Stimulated activated naive B cell treated with anti-CD40 and anti-IgM and Interleukin-4, amounts not matched to agents 10 μg/mL and 1 μg/mL and 100 μg/mL, for 72 hours (primary cell): ENCODE measurements around the gene ZNF618.
A peak's percentile ranks its signal among the peaks of the same experiment; 100 is the strongest.
"Not testable (repeated sequence)": the region's sequence is repeated elsewhere in the genome, so short reads cannot be mapped to it uniquely, and the experiment has no call there.

Experiments
- ATAC-seq, 2 donors: fragments of 150-1000 bp; cut with Tn5 transposase; replicated peaks; 2 replicates each; pipeline ENCODE4 v1.10.0; 2021; ENCODE audit warnings: moderate library complexity in 1 of 2
- DNase-seq: peaks from one replicate; pipeline ENCODE4 v3.0.0; 2021
- H3K27ac Mint-ChIP-seq: one replicate; pipeline ENCODE4 v1.8.0; 2022; ENCODE audit warnings: mild to moderate bottlenecking, mixed read lengths
- H3K27me3 Mint-ChIP-seq, 2 donors: one replicate each; pipeline ENCODE4 v1.8.0; 2022; ENCODE audit warnings: mixed read lengths in 2 of 2
- H3K36me3 Mint-ChIP-seq, 2 donors: one replicate each; pipeline ENCODE4 v1.8.0; 2022; ENCODE audit warnings: mixed read lengths in 2 of 2, mild to moderate bottlenecking in 1 of 2
- H3K4me1 Mint-ChIP-seq, 2 donors: one replicate each; pipeline ENCODE4 v1.8.0; 2022; ENCODE audit warnings: mixed read lengths in 2 of 2, mild to moderate bottlenecking in 1 of 2
- H3K4me3 Mint-ChIP-seq, 2 donors: one replicate each; pipeline ENCODE4 v1.8.0; 2022; ENCODE audit warnings: mild to moderate bottlenecking in 2 of 2, mixed read lengths in 2 of 2, moderate library complexity in 1 of 2
- H3K9me3 Mint-ChIP-seq, 2 donors: one replicate each; pipeline ENCODE4 v1.8.0; 2022; ENCODE audit warnings: mixed read lengths in 2 of 2, mild to moderate bottlenecking in 1 of 2

The ZNF618 gene

DNA sequence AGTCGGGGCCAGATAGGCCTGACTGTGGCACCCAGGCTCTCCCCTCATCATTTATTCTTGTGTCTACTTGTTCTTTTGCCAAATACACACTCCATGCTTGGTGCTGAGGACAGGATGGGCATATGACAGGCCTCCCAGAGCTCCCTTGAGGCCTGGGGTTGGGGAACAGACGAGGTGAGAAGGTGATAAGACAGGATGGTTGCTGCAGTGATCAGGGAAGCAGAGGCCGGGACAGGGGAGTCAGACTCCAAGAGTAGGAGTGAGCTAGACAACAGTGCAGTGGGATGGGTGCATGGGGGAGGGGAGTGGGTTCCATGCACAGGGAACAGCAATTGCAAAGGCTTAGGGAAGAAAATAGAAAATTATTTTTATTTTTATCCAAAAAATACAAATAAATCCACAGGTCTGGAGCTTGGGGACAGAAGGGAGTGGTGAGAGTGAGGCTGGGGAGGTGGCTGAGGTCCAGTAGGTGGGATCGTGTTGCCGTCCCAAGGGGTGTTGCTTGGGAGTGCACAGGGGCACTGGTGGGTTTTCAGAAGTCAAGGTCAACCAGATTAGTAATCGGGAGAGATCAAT lies 205.4 kb downstream of the ZNF618 start:
- Mint-ChIP-seq H3K9me3 (no peaks in the 10 kb centered on the region), H3K4me1 (peaks cover 0 to 1% of the 10 kb centered on the region in 2 donors), H3K4me3 (no peak overlapping the region), H3K27ac (no peak overlapping the region), H3K27me3 (peaks cover 9 to 11% of the 10 kb centered on the region in 2 donors), H3K36me3 (no peaks in the 10 kb centered on the region)
- ATAC-seq (no peak), DNase-seq (no peak)

- Mint-ChIP-seq H3K36me3 (no peaks in the 10 kb centered on the region), H3K9me3 (no peaks in the 10 kb centered on the region), H3K27me3 (peaks cover 2 to 4% of the 10 kb centered on the region in 2 donors), H3K27ac (no peak overlapping the region), H3K4me3 (no peak overlapping the region), H3K4me1 (peaks cover 0 to 1% of the 10 kb centered on the region in 2 donors)
- DNase-seq (peak; percentile 70), ATAC-seq (peak; percentile 92 to 94)
Observed at GRCh38 chr9:114082017-114082762, 206.1 kb downstream of the ZNF618 start.

GRCh38 chr9:114082763-114083412 lies 206.8 kb downstream of the ZNF618 start:
- H3K4me1 Mint-ChIP-seq, H3K27ac Mint-ChIP-seq, H3K27me3 Mint-ChIP-seq, H3K36me3 Mint-ChIP-seq, DNase-seq, ATAC-seq, H3K4me3 Mint-ChIP-seq, H3K9me3 Mint-ChIP-seq: not testable (repeated sequence)

DNA sequence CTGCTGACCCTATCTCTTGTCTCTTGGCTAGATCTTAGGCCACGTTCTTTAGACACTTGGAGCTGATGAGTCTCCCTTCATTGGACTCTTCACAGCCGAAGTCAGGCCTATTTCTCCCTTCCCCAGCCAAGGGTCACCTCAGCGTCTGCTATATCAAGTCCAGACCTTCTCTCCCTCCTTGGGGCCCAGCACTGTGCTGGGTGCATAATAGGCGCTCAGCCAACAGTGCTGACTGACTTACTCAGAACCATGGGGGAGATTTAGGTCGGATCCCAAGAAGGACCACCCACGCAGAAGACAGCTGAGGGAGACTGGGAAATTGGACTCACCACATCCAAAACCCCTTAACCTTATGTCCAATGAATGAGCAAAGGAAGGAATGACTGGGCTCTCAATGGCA lies 207.6 kb downstream of the ZNF618 start:
- DNase-seq (no peak), ATAC-seq (no peak)
- H3K4me1 Mint-ChIP-seq = peaks cover 0 to 1% of the 10 kb centered on the region in 2 donors

DNA sequence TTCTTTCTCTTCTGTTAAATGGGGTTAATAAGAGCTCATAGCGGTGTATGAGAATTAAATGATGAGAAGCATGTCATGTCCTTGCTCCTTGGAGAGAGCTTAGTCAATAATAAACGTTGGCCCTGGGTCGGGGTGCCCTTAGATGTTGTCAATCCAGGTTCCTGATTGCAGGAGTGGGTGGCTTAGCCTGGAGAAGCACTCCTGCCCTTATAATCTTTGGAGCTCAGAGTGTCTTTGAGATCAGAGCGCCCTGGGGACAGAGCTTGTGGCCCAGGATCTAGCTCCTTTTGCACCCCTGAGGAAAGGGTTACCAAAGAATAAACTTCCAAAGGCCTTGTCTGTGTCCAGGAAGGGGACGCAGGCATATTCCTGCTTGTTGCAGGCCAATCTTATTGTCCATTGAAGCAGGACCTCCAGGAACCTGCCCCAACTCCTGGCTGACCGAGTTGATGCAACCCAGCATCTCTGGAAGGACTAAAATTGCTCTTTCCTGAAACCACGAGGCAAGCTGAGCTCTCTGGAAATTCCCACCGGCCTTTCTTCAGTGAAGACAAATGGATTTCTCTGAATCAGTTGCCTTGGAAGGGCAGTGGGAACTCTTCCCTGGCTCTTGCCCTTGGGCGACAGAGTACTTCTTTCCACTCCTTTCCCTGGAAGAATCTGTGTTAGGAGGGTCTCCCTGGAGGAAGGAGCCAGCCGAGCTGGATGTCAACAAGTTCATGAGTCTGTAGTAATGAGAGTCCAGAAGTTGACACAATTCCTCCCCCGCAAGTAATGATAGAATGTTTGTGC lies 208.4 kb downstream of the ZNF618 start:
- no peak overlapping the region for H3K27ac Mint-ChIP-seq
- H3K36me3 Mint-ChIP-seq = no peaks in the 10 kb centered on the region
- peaks cover 2% of the 10 kb centered on the region in 2 donors for H3K27me3 Mint-ChIP-seq
- no peaks in the 10 kb centered on the region for H3K9me3 Mint-ChIP-seq
- DNase-seq (no peak), ATAC-seq (no peak)
- H3K4me3 Mint-ChIP-seq = no peak overlapping the region
- H3K4me1 Mint-ChIP-seq = peaks cover 0 to 1% of the 10 kb centered on the region in 2 donors

More for the DNA sequence above, 207.6 kb downstream of the ZNF618 start:
- Mint-ChIP-seq H3K9me3 (no peaks in the 10 kb centered on the region), H3K4me3 (no peak overlapping the region), H3K36me3 (no peaks in the 10 kb centered on the region), H3K27me3 (no peaks in the 10 kb centered on the region), H3K27ac (no peak overlapping the region)

- Mint-ChIP-seq H3K27ac (no peak overlapping the region), H3K4me1 (peaks cover 0 to 1% of the 10 kb centered on the region in 2 donors), H3K36me3 (no peaks in the 10 kb centered on the region), H3K27me3 (peaks cover 6 to 8% of the 10 kb centered on the region in 2 donors), H3K9me3 (no peaks in the 10 kb centered on the region), H3K4me3 (no peak overlapping the region)
- DNase-seq (no peak), ATAC-seq (no peak)
Observed at GRCh38 chr9:114085387-114085789, 209.3 kb downstream of the ZNF618 start.

DNA sequence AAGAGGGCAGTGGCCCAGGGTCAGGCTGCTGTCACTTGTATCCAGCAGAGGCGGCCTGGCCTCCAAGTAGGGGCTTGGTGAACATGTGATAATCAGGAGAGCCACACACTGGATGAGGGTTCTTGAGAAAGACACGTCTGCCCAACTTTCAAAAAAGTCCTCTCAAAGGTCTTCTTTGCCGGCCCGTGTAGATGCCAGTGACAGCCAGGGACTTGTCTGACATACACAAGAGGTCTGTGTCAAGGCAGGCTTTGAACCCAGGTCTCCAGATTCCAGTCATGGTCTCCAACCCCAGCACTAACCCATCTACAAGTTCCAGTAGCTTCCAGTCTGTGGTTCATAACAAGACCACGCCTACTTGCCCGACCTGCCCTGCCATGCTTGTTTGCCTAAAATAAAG lies 209.9 kb downstream of the ZNF618 start:
- DNase-seq (no peak), ATAC-seq (no peak)
- H3K36me3 Mint-ChIP-seq = no peaks in the 10 kb centered on the region
- H3K4me3 Mint-ChIP-seq = no peak overlapping the region
- H3K4me1 Mint-ChIP-seq = peaks cover 0 to 1% of the 10 kb centered on the region in 2 donors
- peaks cover 10 to 11% of the 10 kb centered on the region in 2 donors for H3K27me3 Mint-ChIP-seq
- no peak overlapping the region for H3K27ac Mint-ChIP-seq
- H3K9me3 Mint-ChIP-seq = no peaks in the 10 kb centered on the region

DNA sequence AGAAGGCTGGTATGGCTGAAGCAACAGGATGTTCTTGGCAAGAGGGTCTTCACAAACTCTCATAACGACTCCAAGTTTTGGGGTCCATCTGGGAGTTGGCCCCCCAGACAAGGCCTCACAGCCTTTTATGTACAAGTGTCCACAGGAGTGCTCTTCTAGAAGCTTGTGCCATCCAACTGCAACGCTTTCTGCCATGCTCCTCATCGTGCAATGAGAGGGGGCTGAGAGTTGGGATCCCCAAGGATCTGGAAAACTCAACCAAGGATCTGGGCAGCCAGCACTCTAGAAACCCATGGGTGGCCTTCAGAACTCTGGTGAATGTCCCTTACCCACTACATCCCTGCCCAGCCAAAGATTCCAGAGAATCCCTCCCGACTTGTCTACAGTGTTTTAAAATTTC lies 210.5 kb downstream of the ZNF618 start:
- Mint-ChIP-seq H3K4me1 (peaks cover 0 to 1% of the 10 kb centered on the region in 2 donors), H3K36me3 (no peaks in the 10 kb centered on the region), H3K9me3 (no peaks in the 10 kb centered on the region), H3K27ac (no peak overlapping the region), H3K27me3 (peaks cover 10 to 11% of the 10 kb centered on the region in 2 donors), H3K4me3 (no peak overlapping the region)
- no peak for DNase-seq
- ATAC-seq = no peak

DNA sequence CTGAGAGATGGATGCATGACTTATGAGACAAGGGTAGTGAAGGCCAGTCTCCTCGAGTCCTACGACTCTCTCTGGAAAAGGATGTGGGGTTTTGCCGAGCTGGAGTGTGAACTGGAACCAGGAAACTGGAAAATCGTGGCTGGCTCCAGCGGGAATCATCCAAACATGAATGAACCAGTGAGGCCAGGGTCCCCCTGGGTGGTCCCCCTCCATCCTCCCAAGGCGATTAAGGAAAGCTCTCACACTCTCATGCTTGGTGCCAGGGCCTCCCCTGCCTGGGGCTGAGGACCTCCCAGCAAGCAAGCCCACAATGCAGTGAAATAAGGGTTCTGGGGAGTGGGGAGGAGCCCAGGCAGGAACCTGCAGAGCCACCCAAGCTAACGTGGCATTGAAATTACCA lies 211.6 kb downstream of the ZNF618 start:
- ATAC-seq (no peak), DNase-seq (no peak)
- no peaks in the 10 kb centered on the region for H3K36me3 Mint-ChIP-seq
- H3K27me3 Mint-ChIP-seq = peaks cover 10 to 13% of the 10 kb centered on the region in 2 donors
- no peak overlapping the region for H3K27ac Mint-ChIP-seq
- no peak overlapping the region for H3K4me3 Mint-ChIP-seq
- H3K9me3 Mint-ChIP-seq = no peaks in the 10 kb centered on the region
- H3K4me1 Mint-ChIP-seq = no peaks in the 10 kb centered on the region

DNA sequence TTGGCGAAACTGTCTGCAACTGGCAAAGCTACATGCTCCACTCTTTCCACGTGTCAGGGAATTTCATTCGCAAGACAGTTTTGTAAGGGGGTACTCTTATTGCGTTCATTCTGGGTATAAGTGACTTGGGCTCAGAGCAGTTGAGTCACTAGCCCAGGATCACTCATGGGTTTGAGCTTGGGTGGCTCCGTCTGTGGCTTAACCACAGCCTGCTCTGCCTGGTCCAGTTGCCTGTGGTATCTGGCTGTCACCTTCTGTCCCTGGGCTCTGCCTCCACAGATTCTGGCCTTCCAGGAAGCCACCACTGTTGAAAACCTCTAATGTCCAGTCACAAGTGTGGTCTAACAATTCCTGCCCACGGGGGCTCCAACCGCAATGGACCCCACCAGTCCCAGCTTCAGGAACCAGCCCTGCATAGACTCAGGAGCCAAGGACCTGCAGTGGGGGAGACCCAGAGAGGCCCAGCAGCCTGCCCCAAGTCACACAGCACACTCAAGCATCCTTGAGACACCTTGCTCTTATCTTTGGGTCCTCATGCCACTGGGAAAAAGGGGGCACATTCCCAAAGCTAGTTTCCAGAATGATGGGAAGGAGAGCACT lies 212.6 kb downstream of the ZNF618 start:
- DNase-seq = no peak
- H3K36me3 Mint-ChIP-seq = no peaks in the 10 kb centered on the region
- no peak for ATAC-seq
- peaks cover 10 to 18% of the 10 kb centered on the region in 2 donors for H3K27me3 Mint-ChIP-seq
- no peak overlapping the region for H3K27ac Mint-ChIP-seq
- no peaks in the 10 kb centered on the region for H3K4me1 Mint-ChIP-seq
- H3K4me3 Mint-ChIP-seq = no peak overlapping the region
- no peaks in the 10 kb centered on the region for H3K9me3 Mint-ChIP-seq

DNA sequence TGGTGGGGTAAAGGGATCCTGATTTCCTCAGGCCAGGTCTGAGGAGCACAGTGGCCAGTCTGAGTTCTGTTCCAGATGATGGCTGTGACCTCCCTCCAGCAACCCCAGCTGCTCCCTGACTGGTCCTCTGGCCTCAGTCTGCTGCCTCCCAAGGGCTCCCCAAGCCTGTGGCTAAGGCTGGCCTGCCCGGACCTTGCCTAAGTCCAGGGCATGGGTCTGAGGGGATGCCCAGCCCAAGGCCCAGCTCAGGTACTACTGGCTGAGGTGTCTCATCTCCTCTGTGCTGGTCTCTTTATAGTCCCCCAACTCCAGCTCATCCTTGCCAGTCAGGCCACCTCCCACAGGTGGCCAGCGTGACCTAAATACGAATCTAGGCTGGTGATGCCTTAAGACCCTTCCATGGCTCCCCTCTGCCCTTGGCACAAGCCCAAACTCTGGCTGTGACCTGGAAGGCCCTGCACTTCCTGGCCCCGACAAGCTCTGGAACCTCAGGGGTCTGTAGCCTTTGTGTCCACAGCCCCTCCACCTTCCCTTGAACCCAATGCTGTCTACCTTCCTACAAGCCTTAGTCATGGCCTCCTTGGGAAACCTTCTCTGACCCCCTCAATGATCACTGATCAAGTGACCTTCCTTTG lies 213.2 kb downstream of the ZNF618 start:
- Mint-ChIP-seq H3K4me3 (no peak overlapping the region), H3K27ac (no peak overlapping the region), H3K36me3 (no peaks in the 10 kb centered on the region), H3K4me1 (no peaks in the 10 kb centered on the region), H3K27me3 (peaks cover 11 to 18% of the 10 kb centered on the region in 2 donors), H3K9me3 (no peaks in the 10 kb centered on the region)
- no peak for ATAC-seq
- DNase-seq = no peak

- peaks cover 23 to 29% of the 10 kb centered on the region in 2 donors for H3K27me3 Mint-ChIP-seq
- H3K9me3 Mint-ChIP-seq = no peaks in the 10 kb centered on the region
- no peak overlapping the region for H3K4me3 Mint-ChIP-seq
- H3K4me1 Mint-ChIP-seq = no peaks in the 10 kb centered on the region
- H3K27ac Mint-ChIP-seq = no peak overlapping the region
- DNase-seq (no peak), ATAC-seq (no peak)
- H3K36me3 Mint-ChIP-seq = no peaks in the 10 kb centered on the region
Observed at GRCh38 chr9:114090798-114091197, 214.7 kb downstream of the ZNF618 start.

GRCh38 chr9:114091711-114092110 lies 215.6 kb downstream of the ZNF618 start:
- DNase-seq = no peak
- ATAC-seq = no peak
- H3K36me3 Mint-ChIP-seq = no peaks in the 10 kb centered on the region
- peaks cover 31 to 35% of the 10 kb centered on the region in 2 donors for H3K27me3 Mint-ChIP-seq
- H3K9me3 Mint-ChIP-seq = no peaks in the 10 kb centered on the region
- H3K4me3 Mint-ChIP-seq = no peak overlapping the region
- no peak overlapping the region for H3K27ac Mint-ChIP-seq
- peaks cover 4 to 7% of the 10 kb centered on the region in 2 donors for H3K4me1 Mint-ChIP-seq
